Hematopoietic multipotent progenitor cell treated with erythropoietin and hydrocortisone succinate and interleukin-3 and kit ligand, for 8 days (in vitro differentiated cells): ENCODE data around the gene SGO1.
"Not testable (repeated sequence)": the region's sequence is repeated elsewhere in the genome, so short reads cannot be mapped to it uniquely, and the experiment has no call there.

ENCODE experiments used
- DNase-seq: peaks from one replicate; pipeline ENCODE4 v3.0.0-alpha.2; 2015

Gene SGO1

GRCh38 chr3:20185679-20186599, at the start of gene SGO1:
SGO1 (minus strand) TSS chr3:20186206; CDS start chr3:20184027, 2,179 bp downstream.
- peak; percentile 99 for DNase-seq

DNA sequence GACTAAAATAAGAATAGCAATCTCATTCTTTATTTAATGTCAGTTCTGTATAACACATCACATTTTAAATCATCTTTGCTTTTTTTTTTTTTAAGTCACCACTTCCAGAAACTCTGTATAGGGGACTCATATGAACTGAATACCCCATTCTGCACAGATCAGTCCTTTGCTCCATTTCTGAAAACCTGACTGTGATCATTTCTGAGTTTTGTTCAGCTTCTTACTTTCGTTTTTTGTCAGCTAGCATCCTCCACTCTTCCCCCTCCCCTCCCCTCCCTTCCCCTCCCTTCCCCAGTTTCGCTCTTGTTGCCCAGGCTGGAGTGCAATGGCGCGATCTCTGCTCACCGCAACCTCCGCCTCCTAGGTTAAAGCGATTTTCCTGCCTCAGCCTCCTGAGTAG, 49.8 kb upstream of the SGO1 start:
- no peak for DNase-seq

DNA sequence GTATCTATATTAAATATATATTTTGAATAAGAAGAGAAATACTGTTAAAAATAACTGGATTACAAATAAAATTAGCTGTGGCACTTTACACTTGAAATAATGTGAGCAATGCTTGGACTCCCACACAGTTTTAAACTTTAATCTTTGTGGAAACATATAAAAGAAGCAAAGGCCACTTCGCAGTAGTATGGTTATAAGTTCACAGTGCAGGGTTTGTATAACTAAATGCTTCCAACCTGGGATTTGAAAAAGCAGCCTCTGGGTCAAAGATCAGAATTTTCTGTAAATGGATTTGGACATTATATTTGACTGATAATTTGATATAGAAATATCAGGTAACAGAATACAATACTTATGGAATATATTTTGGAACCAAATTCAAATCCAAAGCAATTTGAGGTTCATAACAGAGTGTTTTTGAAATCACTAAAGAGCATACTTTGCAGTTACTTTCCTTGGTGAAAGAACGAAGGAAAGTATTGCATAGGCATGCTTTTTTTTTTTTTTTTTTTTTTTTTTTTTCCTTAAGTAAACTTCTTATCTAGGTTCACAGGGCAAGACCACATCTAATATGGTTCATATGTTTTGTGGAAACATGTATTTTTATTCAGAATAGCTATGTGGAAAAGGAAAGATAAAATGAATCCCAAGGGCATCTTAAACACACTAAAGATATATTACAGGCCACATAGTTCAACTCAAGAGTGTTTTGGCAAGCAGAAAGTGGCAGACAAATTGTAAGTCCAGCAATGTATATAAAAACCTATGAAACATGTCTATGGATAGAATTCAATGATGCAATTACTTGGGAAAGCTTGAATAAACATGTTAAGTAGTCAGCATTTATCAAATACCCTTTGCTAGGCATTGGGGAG, 47.1 kb upstream of the SGO1 start:
- no peak for DNase-seq

GRCh38 chr3:20230954-20231353, 44.9 kb upstream of the SGO1 start:
- no peak for DNase-seq

GRCh38 chr3:20225769-20226168, 39.8 kb upstream of the SGO1 start:
- peak; percentile 30 for DNase-seq

DNA sequence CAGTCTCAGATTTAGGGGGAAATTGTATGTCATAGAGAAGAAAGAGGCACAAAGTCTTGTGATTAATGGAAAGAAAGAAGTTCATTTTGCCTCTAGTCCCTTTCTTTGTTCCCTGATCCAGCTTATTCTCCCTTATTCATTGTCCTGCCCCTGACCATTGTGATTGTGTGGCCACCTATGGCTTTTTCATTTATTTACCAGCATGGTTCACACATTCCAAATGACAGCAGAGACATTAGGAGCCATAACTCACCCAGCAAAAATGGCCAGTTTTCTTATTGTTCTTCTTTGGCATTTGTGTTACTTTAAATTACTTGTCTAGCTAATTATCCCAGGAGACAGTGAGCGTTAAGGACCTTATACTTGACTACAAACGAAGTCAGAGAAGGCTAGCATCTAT, 36.3 kb upstream of the SGO1 start:
- no peak for DNase-seq

- DNase-seq: no peak
Measured at GRCh38 chr3:20218215-20218614, 32.2 kb upstream of the SGO1 start.

- no peak for DNase-seq
Measured at GRCh38 chr3:20215636-20216035, 29.6 kb upstream of the SGO1 start.

- not testable (repeated sequence) for DNase-seq
Measured at GRCh38 chr3:20213491-20213890, 27.5 kb upstream of the SGO1 start.

DNA sequence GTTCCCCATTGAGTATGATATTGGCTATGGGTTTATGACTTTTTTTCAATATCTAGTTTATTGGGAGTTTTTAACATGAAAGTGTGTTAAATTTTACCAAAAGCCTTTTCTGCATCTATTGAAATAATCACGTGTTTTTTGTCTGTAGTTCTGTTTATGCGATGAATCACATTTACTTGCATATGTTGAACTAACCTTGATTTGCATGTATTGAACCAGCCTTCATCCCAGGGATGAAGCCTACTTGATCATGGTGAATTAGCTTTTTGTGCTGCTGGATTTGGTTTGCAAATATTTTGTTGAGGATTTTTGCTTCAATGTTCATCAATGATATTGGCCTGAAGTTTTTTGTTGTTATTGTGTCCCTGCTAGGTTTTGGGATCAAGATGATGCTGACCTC, 21.9 kb upstream of the SGO1 start:
- not testable (repeated sequence) for DNase-seq

DNA sequence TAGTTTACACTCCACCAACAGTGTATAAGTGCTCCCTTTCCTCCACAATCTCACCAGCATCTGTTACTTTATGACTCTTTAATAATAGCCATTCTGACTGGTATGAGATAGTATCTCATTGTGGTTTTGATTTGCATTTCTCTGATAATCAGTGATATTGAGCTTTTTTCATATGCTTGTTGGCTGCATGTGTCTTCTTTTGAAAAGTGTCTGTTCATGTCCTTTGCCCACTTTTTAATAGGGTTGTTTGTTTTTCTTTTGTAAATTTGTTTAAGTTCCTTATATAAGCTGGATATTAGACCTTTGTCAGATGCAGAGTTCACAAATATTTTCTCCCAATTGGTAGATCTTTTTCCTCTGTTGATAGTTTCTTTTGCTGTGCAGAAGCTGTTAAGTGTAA, 19.9 kb upstream of the SGO1 start:
- not testable (repeated sequence) for DNase-seq

GRCh38 chr3:20201143-20201542, 15.1 kb upstream of the SGO1 start:
- no peak for DNase-seq

DNA sequence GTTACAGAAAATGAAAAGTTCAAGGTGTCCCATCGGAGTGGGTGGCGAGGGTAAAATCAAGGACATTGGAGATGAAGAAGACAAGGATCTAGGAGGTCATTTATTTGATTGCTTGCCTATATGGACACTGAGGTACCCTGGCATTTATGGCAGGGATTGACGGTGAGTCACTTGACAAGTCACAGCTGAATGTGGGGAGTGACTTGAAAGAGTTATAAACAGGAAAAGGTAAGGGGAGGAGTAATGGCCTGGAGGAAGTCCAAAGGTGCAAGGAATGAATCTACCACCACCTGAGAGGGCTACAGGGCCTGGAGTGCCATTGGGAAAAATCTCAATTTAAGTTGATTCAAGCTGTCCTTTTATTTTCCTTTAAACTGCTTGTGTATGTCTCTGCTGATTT, 11.8 kb upstream of the SGO1 start:
- no peak for DNase-seq

DNA sequence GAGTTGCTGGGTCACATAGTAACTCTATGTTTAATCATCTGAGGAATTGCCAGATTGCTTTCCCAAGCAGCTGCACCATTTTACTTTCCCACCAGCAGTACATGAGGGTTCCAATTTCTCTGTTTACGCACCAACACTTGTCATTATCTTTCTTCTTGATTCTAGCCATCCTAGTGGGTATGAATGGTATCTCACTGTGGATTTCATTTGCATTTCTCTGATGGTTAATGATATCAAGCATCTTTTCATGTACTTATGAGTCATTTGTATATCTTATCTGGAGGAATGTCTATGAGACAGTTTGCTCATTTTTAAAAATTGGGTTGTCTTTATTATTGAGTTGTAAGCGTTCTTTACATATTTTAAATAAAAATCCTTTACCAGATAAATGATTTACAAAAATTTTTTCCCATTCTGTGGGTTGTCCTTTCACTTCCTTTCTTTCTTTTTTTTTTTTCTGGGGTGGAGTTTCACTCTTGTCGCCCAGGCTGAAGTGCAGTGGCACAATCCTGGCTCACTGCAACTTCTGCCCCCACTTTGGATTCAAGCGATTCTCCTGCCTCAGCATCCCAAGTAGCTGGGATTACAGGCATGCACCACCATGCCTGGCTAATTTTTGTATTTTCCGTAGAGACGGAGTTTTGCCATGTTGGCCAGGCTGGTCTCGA, 8.9 kb upstream of the SGO1 start:
- peak; percentile 17 for DNase-seq

DNA sequence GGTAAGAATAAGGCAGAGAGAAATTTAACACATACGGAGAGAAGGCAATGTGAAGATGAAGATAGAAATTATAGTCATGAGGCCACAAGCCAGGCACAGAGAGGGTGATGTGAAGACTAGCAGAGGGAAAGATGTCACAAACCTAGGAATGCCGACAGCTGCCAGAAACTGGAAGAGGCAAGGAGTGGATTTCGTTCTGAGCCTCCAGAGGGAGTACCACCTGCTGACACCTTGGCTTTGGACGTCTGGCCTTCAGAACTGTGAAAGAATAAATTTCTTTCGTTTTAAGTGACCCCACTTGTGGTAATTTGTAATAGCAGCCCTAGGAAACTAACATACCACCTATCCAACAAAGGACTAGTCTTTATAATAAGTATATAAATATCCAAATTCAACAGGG, 5.0 kb upstream of the SGO1 start:
- DNase-seq: no peak

DNA sequence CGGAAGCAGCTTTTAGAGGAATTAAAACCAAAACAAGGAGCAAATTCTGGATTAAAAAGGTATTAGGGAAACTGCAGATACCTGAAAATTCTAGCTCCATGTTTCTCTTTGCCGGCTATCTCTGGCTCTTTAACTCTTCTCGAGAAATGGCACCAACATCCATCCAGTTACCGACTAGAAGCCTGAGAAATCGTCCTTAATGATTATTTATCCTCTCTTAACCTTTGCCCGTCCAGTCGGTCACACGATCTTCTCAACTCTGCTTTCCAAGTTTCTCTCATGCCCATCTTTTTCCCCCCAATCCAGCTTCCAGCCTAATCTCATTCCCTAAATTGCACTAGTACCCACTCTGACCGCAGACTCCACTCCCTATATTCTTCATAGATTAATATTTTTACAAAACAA, 596 bp upstream of the SGO1 start:
- no peak for DNase-seq

GRCh38 chr3:20185331-20185678, 701 bp downstream of the SGO1 start:
- peak; percentile 30 for DNase-seq

GRCh38 chr3:20182206-20182605, 3.8 kb downstream of the SGO1 start:
- DNase-seq: no peak

DNA sequence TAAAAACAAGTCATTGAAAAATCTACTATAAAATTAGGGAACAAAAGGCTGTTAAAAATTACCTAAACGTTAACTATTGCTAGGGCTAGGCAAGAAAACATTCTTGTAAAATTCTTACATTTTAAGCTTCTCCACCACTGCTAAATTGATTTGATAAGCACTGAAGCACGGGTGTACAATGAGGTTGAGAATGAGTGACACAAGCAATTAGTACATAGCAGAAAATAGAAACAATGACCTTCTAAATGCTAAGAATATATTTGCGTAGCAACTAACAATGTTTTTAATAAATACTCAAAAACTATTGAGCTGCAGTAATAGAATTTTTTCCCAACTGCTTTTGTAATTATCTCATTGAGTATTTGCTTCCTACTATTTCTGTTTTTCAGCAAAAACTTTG, 4.7 kb downstream of the SGO1 start:
- DNase-seq: no peak

DNA sequence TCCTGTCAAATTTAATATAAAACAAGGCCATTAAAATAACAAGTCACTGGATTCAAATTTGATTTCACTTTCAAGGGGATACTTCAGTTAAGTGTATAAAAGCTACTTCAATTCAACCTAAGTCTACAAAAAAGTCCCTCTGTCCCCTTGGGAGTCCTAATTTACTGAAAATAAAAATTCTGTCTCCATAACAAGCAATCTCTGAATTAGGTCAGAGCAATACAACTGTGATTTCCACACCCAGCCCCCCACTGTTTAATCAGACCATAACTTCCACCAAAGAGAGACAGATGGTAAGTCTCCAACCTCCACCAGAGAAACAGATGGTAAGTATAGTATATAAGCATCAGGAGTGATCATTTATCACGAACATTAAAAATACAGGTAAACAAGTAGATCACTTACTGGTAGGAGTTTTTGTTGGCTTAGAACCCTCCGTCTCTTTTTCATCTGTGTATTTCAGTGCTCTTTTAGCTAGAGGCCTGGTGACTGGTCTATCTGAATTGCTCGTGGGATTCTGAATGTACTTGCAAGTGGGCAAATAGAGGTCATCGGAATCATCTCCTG, 12.1 kb downstream of the SGO1 start:
- DNase-seq: no peak

DNA sequence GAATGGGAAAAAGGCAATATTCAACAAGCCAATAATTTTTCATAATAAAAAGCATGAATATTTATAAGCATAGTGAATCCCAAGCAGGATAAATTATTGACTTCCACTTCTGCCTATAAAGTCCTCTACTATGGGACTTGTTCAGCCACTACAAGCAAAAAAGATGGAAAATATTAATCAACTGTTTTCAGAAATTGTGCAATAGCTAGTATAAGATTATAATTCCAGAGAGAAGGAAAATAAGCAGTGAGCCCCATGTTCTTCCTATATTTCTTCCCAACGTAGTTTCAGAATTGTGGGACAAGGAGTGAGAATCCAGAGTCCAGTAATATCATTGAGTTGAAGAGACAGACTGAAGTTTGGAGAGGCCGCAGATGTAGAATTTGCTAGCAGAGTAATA, 24.3 kb downstream of the SGO1 start:
- DNase-seq: no peak

DNA sequence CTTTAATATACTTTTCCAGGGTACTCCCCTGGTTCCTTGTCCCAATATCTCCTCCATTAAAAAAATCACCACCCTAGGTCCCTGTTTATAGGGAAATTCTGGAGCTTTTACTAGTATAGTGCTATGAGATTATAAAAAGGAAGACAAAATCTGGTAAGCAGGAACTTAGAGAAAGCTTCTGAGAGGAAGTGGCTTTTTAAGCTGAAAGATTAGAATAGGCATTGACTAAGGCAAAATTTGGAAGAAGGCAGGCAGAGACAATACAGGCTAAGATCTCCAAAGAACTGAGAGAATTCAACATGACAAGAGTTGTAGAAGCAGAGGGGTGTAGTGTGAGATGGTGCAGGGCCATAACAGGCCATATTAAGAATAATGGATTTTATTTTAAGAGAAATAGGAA, 25.8 kb downstream of the SGO1 start:
- no peak for DNase-seq

GRCh38 chr3:20154928-20155327, 31.1 kb downstream of the SGO1 start:
- no peak for DNase-seq
